Measurements from ENCODE around the gene HIRA.

DNA sequence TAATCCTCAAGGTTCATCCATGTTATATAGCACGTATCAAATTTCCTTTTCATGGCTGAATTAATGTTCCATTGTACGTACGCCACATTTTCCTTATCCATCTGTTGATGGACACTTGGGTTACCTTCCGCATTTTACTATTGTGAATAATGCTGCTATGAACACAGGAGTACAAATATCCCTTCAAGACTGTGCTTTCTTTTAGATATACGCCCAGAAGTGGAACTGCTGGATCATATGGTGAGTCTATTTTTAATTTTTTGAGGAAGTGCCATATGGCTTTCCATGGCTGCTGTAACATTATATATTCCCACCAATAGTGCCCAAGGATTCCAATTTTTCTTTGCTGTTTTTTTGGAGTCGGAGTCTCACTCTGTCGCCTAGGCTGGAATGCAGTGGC lies 6.8 kb upstream of the HIRA start:
- no peak for TF ChIP-seq POLR2A (IDR thresholded peaks at IDR 0.05)
- TF ChIP-seq, protein P1, sequence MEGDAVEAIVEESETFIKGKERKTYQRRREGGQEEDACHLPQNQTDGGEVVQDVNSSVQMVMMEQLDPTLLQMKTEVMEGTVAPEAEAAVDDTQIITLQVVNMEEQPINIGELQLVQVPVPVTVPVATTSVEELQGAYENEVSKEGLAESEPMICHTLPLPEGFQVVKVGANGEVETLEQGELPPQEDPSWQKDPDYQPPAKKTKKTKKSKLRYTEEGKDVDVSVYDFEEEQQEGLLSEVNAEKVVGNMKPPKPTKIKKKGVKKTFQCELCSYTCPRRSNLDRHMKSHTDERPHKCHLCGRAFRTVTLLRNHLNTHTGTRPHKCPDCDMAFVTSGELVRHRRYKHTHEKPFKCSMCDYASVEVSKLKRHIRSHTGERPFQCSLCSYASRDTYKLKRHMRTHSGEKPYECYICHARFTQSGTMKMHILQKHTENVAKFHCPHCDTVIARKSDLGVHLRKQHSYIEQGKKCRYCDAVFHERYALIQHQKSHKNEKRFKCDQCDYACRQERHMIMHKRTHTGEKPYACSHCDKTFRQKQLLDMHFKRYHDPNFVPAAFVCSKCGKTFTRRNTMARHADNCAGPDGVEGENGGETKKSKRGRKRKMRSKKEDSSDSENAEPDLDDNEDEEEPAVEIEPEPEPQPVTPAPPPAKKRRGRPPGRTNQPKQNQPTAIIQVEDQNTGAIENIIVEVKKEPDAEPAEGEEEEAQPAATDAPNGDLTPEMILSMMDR (IDR thresholded peaks at IDR 0.05), result no peak
